CMK (cell line): ENCODE measurements around the gene MAP2K7.
"Not testable (repeated sequence)": the region's sequence is repeated elsewhere in the genome, so short reads cannot be mapped to it uniquely, and the experiment has no call there.

Source experiments
- DNase-seq: peaks from one replicate; pipeline ENCODE4 v3.0.0-alpha.2; 2010; ENCODE audit warnings: low read depth

Gene MAP2K7

DNA sequence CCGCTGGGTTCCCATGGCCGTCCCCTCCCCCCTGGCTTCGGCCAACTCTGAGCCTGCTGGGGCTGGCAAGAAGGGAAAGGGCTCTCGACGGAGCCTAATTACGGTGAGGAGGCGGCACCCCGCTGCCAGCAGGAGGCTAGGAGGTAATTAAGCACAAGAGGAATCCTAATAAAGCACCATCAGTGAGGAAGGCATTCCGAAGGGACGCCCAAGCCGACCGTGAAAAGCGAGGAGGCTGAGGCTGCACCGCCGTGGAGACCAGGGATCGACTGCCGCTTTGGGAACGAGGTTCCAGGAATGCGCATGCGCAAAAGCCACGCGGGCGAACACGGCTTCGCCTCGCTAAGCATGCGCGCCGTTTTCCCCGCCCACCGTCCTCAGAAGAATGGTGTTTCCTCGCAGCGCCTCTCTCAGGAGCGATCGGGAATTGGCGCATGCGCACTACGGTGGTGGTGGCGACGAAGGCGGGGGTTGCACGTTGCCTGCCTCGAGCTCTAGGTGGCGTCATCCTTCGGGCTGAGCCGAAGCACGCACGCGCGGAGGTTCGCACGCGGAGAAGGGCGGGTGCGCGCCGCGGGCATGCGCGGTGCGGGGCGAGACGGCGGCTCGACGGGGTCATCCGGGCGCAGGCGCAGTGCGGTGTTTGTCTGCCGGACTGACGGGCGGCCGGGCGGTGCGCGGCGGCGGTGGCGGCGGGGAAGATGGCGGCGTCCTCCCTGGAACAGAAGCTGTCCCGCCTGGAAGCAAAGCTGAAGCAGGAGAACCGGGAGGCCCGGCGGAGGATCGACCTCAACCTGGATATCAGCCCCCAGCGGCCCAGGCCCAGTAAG is at the start of gene MAP2K7:
TSS of gene MAP2K7 (plus strand) at position 634 of the 830 bp plus-strand sequence. CDS start at position 702, 68 bp downstream.
- DNase-seq = peak; percentile 98

DNA sequence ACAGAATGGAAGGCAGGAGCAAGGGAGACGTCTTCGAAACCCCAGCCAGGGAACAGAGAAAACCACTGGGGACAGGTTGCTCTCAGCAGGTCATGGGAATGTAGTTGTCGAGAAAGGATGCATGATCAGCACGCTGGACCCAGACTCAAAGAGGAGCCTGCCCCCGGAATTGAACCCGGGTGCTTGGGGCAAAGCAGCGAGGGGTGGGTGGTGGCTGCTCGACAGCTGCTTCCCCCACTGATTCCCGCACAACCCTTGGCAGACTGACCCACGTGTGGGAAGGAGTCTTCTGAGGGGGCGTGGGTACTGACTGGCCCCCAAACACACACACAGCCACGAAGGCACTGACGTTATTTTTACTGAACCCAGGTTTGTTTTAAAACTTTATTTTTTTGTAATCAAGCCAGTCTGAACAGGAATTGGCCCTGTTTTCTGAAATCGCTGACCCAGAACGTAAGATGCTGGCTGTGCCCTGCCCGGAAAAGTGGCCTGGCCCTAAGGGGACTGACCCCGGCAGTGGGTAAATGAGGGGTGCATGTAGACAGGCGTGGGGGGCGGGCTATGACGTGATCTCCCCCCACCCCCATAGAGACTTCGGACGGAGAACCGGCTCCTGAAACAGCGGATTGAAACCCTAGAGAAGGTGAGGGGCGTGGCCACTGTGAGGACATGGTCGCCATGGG is 48.1 kb upstream of the MAP2K7 start:
- DNase-seq = no peak

DNA sequence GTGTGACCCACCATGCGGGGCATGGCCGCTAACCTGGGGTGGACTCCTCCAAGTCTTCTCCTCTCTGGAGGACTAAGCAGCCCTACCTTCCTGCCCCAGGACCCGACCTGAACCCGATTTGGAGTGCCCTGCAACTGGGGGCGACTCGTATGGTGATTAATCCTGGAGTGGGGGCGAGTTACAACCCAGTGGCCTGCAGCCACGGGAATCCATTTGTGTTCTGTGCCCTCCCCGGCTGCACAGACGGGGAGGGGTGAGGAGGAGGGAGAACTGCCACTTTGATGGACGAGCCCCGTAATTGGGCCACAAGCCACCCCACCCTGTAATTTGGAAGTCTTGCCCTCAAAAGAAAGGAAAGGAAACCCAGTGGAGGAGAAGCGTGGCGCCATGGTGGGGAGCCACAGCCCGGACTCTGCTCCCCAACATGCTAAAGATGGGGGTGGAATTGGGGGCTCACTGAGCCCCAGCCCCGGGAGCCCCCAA is 47.5 kb upstream of the MAP2K7 start:
- no peak for DNase-seq

DNA sequence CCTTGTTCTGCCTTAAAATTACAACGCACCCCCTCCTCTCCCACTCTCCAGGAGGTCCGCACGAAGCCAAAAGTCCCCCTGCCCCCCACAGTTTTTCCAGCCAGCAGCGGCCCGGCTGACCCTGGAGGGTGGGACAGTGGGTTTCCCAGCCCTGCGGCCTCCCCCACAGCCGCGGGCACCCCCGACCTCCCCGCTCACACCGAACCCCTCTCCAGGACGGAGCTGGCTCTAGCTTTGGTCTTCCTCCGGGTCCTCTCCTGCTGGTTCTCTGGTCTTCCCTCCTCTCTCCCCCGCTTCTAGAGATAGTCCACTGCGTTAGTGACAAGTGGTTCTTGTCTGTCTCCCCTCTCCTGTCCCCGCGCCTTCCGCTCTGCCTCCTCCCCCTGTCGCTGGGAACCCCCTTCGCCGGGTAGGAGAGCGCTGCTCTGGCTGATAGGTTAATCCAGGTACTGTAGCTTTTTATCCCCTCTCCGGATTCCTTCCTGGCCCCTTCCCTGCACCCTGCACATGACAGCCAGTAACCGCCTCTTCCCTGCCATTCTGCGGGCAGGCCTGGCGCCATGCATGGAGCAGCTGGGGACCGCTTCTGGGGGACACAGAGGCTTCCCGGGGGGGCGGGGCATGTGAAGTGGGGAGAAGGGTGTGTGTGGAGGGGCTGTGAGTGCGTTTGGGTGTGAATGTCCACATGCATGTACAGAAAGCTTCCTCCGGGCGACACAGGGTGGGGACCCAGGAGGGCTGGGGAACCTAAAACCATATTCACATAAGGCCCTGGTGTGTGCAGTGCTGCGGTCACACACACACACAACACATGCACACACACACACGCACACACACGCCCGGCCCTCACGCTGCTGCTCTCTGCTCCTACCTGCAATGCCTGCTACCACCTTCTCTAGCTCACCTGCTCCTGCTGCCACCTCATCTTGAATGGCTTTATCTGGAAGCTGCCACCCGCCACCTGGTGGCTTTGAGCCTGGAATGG is 46.7 kb upstream of the MAP2K7 start:
- DNase-seq = no peak

DNA sequence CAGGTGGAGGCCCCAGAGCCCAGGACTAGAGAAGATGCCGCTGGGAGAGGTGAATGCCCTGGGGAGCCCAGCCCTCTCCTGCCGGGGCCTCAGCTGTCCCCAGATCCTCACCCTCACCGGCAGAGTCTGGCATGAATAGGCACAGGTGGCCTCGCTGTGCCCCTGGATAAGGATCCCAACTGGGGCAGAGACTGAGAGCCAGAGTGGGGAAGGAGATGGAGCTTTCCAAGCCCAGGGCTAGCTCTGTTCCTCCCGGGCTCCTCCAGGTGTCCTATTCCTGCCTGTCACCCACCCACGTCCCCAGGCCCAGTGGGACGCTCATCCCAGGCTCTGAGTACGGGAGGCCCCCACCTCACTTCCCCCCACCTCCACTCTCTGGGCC is 46.0 kb upstream of the MAP2K7 start:
- DNase-seq = no peak

DNA sequence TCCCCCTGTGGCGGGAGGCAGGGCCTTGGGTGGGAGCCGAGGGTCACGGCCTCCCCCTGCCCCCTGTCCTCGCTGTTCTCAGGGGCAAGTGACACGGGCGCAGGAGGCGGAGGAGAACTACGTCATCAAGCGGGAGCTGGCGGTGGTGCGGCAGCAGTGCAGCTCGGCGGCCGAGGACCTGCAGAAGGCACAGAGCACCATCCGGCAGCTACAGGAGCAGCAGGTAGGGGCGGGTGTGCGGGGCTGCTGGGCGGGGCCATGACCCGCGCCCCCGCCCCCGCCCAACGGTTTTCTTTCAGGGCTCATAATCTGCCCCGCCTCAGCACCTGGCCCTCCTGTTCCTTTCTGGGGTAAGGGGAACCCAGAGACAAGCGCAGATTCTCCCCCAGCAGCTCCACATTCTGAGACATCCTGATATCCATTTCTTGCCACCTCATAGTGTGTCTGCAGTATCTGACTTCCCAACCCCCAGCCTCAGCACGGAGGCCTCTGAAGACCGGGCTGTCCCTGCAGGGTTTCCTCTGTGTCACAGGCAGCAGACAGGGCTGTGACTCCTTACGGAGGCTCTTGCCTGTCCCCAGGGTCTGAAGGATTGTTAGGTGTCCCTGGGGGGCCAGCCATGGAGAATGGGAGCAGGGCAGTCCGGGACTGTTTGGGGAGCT is 45.4 kb upstream of the MAP2K7 start:
- no peak for DNase-seq

DNA sequence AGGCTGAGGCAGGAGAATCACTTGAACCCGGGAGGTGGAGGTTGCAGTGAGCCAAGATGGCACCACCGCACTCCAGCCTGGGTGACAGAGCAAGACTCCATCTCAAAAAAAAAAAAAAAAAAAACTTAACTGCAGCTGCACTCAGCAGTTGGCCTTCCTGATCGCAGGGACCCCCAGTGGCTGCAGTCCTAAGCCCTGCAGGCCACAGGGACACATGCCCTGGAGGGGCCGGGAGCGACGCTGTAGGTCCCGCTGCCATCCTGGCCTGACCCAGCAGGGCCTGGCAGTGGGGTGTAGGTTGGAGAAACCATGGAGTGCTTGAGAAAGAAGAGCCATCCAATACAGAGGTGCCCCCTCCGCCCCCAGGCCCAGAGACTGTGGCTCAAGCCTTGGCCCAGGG is 44.6 kb upstream of the MAP2K7 start:
- DNase-seq = not testable (repeated sequence)

DNA sequence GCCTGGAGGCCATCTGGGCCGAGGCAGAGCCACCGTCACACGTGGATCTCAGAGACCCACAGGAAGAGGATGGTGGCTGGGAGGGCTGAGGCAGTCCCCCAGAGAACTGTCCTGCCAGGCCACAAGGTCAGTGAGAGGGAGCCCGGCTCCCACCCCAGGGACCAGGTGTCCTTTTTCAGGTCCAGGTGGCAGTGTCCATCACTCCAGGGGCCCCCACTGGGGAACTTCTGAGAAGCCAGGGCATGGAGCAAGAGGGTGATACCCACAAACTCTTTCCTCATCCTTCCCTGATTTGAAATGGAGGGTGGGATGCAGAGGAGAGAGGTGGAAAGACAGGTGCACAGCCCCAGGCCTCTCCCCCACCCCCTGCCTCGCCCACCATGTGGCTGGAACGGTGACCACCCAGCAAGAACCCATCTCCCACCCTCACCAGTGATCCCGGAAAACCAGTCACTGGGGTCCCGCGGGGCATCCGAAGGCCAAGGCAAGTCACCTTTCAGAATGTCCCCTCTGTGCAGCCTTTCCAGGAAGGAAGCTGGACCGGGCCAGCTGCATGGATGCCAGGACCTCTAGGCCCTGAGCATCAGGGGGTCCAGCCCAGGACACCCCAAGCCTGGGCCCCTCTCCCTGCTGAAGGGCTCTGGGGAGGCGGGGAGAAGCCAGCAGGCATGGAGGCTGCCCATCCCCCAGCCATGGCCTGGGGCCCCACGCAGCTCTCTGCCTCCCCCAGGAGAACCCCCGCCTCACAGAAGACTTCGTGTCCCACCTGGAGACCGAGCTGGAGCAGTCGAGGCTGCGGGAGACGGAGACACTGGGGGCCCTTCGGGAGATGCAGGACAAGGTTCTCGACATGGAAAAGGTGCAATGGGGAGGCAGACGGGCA is 43.6 kb upstream of the MAP2K7 start:
- DNase-seq = no peak

DNA sequence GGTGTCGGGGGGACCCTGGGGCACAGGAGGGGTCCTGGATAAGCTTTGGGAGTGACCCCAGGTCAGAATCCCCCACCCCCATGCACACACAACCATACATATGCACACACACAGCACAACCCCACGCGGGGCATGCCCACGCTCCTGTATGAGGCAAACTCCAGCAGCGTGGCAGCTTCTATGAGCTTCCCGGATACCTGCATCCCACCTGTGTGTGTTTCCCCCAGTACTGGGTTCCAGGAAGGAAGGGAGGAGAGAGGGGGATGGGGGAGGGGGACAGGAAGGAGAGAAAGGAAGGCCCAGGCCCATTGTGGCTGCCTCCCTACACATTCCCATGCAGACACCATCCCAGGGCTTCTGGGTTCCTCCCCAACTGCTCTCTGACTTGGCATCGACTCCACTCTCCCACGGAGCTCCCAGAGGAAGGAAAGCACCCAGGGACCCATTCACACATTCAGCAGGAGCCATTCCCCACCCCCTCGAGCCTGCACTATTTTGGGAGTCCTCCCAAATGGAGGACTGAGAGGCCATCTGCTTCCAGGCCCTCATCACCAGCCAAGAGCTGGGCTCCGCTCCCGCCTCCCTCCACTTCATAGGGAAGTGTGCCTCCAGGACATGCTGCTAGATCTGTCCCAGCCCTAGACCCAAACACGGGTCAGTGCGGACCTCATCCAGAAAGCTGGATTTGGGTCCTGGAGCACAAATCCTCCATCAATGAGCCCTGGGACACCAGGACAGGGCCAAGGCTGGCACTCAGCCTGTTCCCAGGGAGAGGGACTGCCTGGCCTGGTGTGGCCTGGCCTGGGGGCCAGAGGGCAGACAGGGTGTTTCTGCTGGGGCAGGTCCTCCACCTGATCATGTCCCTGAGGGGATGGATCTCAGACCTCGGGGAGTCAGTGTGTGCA is 42.7 kb upstream of the MAP2K7 start:
- DNase-seq = no peak

DNA sequence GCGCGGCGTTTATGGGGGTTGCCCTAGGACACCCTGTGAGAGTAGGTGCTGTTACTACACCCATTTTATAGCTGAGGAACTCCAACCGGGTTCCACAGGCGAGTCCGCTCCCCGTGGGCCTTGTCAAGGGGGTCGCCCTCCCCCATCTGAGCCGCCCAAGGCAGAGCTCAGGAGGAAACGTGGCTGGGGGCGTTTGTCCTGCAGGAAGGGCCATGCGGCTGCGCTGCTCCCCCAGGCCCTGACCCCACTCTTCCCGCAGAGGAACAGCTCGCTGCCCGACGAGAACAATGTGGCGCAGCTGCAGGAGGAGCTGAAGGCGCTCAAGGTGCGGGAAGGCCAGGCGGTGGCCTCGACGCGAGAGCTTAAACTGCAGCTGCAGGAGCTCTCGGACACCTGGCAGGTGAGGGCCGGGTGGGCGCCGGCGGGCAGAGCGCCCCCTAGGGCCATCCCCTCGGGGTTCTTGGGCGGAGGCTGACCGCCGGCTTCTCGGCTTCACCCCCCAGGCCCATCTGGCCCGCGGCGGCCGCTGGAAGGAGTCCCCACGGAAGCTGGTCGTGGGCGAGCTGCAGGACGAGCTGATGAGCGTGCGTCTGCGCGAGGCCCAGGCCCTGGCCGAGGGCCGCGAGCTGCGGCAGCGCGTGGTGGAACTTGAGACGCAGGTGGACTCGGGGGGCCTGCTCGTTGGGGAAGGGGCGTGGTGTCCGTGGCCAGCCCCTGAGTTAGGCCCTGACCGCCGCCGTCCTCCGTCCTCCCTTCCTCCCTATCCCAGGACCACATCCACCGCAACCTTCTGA is 41.9 kb upstream of the MAP2K7 start:
- DNase-seq = no peak

DNA sequence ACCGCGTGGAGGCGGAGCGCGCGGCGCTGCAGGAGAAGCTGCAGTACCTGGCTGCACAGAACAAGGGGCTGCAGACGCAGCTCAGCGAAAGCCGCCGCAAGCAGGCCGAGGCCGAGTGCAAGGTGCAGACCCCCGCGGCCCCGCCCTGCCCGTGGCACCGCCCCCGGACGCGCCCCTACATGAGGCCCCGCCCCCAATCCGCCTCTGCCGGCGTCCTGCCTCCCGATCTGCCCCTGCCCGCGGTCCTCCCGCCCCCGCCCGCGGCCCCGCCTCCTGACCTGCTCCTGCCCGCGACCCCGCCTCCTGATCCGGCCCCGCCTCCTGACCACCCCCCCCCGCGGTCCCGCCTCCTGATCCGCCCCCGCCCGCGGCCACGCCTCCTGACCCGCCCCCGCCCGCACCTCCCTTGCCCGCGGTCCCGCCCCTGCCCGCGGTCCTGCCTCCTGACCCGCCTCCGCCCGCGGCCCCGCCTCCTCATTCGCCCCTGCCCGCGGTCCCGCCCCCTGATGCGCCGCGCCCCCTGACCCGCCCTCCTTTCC is 41.2 kb upstream of the MAP2K7 start:
- peak; percentile 75 for DNase-seq

DNA sequence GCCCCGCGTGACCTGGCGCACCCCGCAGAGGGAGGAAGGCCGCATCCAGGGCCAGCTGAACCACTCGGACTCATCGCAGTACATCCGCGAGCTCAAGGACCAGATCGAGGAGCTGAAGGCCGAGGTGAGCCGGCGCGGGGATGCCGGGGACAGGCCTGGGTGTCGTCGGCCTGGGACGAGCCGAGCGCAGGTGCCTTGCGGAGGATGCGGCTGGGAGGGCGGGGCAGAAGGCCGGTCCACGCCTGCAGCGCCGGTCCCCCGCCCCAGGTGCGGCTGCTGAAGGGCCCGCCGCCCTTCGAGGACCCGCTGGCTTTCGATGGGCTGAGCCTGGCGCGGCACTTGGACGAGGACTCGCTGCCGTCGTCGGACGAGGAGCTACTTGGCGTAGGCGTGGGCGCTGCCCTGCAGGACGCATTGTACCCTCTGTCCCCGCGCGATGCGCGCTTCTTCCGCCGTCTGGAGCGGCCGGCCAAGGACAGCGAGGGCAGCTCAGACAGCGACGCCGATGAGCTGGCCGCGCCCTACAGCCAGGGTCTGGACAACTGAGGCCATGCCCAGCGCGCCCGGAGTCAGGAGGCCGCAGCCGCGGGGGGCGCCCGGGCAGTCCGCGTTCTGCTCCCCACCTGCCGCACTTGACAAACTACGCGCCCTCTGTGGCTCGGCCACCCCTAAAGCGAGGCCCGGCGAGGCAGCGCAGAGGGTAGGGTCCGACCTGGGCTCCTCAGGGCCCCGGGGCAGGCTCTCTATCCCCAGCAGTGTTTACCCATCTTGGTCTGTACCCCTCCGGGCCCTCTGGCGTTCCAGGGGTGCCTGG is 40.3 kb upstream of the MAP2K7 start:
- no peak for DNase-seq

DNA sequence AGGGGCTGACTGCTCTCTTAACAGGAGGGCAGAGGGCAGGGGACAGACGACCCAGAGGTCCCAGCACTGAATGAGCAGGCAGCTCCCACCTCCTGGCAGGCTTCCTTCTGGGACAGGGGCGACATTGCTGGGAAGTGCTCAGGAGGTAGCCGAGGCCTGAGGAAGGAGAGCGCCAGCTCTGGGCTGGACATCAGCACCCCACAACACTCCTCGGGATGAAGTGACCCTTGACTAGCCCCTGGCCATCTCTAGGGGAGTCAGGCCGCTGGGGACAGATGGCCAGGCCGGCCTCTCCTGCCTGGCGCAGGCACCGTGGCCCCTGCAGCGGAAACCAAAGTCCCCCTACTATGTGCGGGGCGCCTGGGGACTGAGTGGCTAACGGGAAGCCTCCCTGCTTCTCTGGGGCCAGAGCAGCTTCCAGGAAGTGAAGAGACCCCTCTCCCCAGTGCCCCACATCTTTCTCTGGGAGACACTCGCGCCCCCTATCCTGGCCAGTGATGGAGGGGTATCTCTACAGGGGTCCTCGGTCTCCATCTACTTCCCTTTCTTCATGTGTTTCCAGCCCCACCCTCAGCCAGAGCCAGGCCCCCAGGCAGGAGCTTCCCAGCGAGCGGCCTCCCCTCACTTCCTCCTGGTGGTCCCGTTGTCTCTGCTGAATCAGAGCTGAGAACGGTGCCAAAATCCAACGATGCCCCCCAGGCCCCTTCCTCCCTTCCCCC is 39.5 kb upstream of the MAP2K7 start:
- DNase-seq = no peak

DNA sequence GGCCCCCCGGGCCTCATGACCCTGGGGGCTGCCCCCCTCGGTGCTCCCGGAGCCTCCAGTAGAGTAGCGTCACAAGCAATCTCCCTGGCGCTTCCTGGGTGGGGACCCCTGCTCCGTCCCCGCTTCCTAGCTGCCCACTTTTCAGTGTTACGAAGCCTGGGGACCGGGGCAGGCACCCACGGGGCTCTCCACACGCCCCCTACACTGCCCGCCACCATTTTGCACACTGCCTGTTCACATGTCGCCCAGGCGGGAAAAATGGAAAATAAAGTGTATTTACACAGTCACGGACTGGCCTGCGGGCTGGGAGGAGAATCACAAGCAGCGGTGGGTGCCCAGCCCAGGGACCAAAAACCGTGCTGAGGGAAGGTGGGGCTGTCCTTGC is 39.0 kb upstream of the MAP2K7 start:
- DNase-seq = no peak

DNA sequence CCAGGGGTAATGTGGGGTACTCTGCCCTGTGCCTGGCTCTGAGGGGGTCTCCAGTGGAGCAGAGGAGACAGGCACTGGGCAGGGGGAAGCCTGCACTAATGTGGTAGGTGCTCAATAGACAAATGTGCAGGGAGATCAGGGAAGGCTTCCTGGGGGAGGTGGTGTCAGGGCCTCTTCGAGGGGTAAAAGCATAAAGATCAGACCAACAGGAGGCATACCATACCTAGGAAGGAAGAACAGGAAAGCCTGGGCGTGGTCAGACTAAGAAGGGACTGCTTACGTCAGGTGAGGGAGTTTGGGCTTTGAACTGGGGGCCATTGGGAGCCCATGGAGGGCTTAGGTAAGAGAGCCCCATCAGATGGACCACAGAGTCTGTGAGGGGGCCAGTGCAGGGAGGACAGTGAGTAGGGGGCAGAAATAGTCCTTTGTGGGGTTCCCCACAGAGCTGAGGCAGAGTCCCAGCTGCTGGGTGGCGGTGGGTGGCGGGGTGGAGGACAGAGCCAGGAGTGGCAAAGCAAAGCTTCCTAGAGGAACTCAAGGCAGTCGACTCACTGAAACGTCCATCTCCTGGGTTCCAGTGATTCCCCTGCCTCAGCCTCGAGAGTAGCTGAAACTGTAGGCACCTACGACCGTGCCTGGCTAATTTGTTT is 38.3 kb upstream of the MAP2K7 start:
- DNase-seq = no peak

DNA sequence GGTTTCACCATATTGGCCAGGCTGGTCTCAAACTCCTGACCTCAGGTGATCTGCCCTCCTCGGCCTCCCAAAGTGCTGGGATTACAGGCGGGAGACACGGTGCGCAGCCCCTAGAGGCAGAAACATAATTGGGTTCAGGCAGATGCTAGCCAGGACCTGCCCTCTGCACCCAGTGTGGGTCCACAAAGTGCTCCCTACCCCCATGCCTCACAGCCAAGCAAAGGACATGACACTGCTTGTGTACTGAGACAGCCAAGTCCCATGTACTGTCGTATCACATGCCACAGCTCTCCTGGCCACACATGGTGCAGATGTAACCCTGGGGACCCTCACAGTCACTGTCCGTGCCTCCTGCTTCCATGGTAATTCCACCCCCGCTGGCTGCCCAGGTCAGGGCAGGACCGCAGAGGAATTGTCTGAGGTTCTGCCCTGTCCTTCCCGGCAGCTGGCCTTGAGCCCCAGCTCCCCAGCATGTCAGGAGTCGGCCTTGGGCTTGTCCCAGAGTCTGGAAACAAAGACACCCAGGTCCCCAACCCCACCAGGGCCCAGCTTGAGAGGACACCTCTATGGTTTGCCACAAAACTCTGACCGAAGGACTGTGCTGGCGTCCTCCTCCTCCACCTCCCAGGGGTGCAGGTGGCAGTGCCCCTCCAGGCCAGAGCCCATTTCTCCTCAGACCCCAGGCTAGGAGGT is 37.1 kb upstream of the MAP2K7 start:
- no peak for DNase-seq
